IMR-90 (cell line): ENCODE data around the gene NPIPB8.
"Not testable (repeated sequence)": the region's sequence is repeated elsewhere in the genome, so short reads cannot be mapped to it uniquely, and the experiment has no call there.

ENCODE experiments used
- BHLHE40 ChIP-seq: fragments of 150-350 bp; IDR thresholded peaks from 2 replicates; pipeline ENCODE4 v1.6.1; 2016; ENCODE audit warnings: mild to moderate bottlenecking, low read depth, low read length
- POLR2A ChIP-seq: IDR thresholded peaks from 2 replicates; pipeline ENCODE4 v1.6.1; 2012; ENCODE audit warnings: mild to moderate bottlenecking, low read depth, low read length
- RAD21 ChIP-seq: IDR thresholded peaks from 2 replicates; pipeline ENCODE4 v1.6.1; 2012; ENCODE audit warnings: low read length, improper control_type of control experiment
- RCOR1 ChIP-seq: IDR thresholded peaks from 2 replicates; pipeline ENCODE4 v1.6.1; 2012; ENCODE audit warnings: mild to moderate bottlenecking, low read length, improper control_type of control experiment; ENCODE audit not compliant: insufficient replicate concordance
- SMC3 ChIP-seq: fragments of 150-350 bp; IDR thresholded peaks from 2 replicates; pipeline ENCODE4 v1.6.1; 2016; ENCODE audit warnings: low read depth, mild to moderate bottlenecking, antibody characterized with exemption, low read length, moderate library complexity
- TF ChIP-seq, protein P1 (sequence below): conservative IDR thresholded peaks from 2 replicates; pipeline ENCODE4 v1.5.1; 2012; ENCODE audit warnings: mild to moderate bottlenecking, low read depth, low read length, improper control_type of control experiment
- TF ChIP-seq, protein P2 (sequence below): fragments of 150-350 bp; IDR thresholded peaks from 2 replicates; pipeline ENCODE4 v1.6.1; 2017; ENCODE audit warnings: mild to moderate bottlenecking, antibody characterized with exemption, low read length, low read depth

DNA sequence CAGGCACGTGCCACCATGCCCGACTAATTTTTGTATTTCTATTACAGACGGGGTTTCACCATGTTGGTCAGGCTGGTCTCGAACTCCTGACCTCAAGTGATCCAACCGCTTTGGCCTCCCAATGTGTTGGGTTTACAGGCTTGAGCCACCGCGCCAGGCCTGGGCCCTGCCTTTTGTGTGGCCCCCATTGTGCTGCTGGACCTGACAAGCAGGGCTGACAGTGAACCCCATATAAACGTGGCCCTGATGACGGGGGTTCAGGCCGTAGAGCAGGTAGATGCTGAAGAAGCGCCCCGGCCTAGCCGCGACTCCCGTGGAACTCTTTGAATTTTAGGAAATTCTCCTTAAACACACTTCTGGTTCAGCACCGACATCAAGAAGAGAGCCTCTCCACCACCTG lies 23.3 kb upstream of the NPIPB8 start:
- TF ChIP-seq BHLHE40, POLR2A, RAD21, RCOR1, SMC3: not testable (repeated sequence)
- TF ChIP-seq, protein P1, sequence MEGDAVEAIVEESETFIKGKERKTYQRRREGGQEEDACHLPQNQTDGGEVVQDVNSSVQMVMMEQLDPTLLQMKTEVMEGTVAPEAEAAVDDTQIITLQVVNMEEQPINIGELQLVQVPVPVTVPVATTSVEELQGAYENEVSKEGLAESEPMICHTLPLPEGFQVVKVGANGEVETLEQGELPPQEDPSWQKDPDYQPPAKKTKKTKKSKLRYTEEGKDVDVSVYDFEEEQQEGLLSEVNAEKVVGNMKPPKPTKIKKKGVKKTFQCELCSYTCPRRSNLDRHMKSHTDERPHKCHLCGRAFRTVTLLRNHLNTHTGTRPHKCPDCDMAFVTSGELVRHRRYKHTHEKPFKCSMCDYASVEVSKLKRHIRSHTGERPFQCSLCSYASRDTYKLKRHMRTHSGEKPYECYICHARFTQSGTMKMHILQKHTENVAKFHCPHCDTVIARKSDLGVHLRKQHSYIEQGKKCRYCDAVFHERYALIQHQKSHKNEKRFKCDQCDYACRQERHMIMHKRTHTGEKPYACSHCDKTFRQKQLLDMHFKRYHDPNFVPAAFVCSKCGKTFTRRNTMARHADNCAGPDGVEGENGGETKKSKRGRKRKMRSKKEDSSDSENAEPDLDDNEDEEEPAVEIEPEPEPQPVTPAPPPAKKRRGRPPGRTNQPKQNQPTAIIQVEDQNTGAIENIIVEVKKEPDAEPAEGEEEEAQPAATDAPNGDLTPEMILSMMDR = not testable (repeated sequence)
- TF ChIP-seq, protein P2, sequence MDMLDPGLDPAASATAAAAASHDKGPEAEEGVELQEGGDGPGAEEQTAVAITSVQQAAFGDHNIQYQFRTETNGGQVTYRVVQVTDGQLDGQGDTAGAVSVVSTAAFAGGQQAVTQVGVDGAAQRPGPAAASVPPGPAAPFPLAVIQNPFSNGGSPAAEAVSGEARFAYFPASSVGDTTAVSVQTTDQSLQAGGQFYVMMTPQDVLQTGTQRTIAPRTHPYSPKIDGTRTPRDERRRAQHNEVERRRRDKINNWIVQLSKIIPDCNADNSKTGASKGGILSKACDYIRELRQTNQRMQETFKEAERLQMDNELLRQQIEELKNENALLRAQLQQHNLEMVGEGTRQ = not testable (repeated sequence)
